ENCODE data around the gene RABIF.
"Not testable (repeated sequence)": the region's sequence is repeated elsewhere in the genome, so short reads cannot be mapped to it uniquely, and the experiment has no call there.

DNA sequence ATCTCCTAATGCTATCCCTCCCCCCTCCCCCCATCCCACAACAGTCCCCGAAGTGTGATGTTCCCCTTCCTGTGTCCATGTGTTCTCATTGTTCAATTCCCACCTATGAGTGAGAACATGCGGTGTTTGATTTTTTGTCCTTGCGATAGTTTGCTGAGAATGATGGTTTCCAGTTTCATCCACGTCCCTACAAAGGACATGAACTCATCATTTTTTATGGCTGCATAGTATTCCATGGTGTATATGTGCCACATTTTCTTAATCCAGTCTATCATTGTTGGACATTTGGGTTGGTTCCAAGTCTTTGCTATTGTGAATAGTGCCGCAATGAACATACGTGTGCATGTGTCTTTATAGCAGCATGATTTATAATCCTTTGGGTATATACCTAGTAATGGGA lies 47.5 kb upstream of the RABIF start:
- TF ChIP-seq, protein P1, sequence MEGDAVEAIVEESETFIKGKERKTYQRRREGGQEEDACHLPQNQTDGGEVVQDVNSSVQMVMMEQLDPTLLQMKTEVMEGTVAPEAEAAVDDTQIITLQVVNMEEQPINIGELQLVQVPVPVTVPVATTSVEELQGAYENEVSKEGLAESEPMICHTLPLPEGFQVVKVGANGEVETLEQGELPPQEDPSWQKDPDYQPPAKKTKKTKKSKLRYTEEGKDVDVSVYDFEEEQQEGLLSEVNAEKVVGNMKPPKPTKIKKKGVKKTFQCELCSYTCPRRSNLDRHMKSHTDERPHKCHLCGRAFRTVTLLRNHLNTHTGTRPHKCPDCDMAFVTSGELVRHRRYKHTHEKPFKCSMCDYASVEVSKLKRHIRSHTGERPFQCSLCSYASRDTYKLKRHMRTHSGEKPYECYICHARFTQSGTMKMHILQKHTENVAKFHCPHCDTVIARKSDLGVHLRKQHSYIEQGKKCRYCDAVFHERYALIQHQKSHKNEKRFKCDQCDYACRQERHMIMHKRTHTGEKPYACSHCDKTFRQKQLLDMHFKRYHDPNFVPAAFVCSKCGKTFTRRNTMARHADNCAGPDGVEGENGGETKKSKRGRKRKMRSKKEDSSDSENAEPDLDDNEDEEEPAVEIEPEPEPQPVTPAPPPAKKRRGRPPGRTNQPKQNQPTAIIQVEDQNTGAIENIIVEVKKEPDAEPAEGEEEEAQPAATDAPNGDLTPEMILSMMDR (IDR thresholded peaks at IDR 0.05): not testable (repeated sequence)
- TF ChIP-seq POLR2A (IDR thresholded peaks at IDR 0.05): not testable (repeated sequence)

Measured in upper lobe of left lung (tissue), 4 donors.